Tibial nerve (tissue), 4 donors: ENCODE data around the gene NPY1R. TPM values are rescaled to one million over a fixed set of nuclear protein-coding genes. Genes with fewer than 3 reads are reported as not detected.

Source experiments
- DNase-seq, 2 donors: peaks; one replicate each; pipeline ENCODE4 v3.0.0-alpha.2; 2019; ENCODE audit warnings: low spot score in 2 of 2
- H3K27ac ChIP-seq, 4 donors: fragments of 200-600 bp; sonication (generic) in 3 of 4; one replicate each; pipeline ENCODE4 v1.5.1; 2017 to 2019; ENCODE audit warnings: mild to moderate bottlenecking in 1 of 4
- H3K27me3 ChIP-seq, 2 donors: fragments of 200-600 bp; sonication (generic) in 1 of 2; one replicate each; pipeline versions ENCODE4 v1.5.1 to v1.6.0; 2017 to 2019
- H3K36me3 ChIP-seq, 3 donors: fragments of 200-600 bp; sonication (generic); one replicate each; pipeline ENCODE4 v1.5.1; 2018 to 2019
- H3K4me1 ChIP-seq, 4 donors: fragments of 200-600 bp; sonication (generic) in 3 of 4; one replicate each; pipeline ENCODE4 v1.5.1; 2017 to 2019
- H3K4me3 ChIP-seq, 4 donors: fragments of 200-600 bp; sonication (generic) in 3 of 4; one replicate each; pipeline ENCODE4 v1.5.1; 2017 to 2019; ENCODE audit warnings: mild to moderate bottlenecking in 1 of 4, moderate library complexity in 1 of 4
- H3K9me3 ChIP-seq, 4 donors: fragments of 200-600 bp; sonication (generic) in 3 of 4; one replicate each; pipeline ENCODE4 v1.5.1; 2017 to 2019
- CTCF ChIP-seq, 5 experiments: fragments of 200-600 bp in 3 of 5; fragments of 450-650 bp in 2 of 5; sonication (generic) in 3 of 5; IDR thresholded peaks; one replicate each; pipeline ENCODE4 v1.5.1; 2016 to 2019; ENCODE audit warnings: antibody characterized with exemption in 5 of 5, mild to moderate bottlenecking in 3 of 5, moderate library complexity in 2 of 5
- EP300 ChIP-seq, 2 donors: sonication (generic); formaldehyde crosslinking; IDR thresholded peaks; one replicate each; pipeline ENCODE4 v1.6.1; 2017; ENCODE audit warnings: antibody characterized with exemption in 2 of 2, mild to moderate bottlenecking in 1 of 2
- POLR2A ChIP-seq, 2 donors: fragments of 450-650 bp; IDR thresholded peaks; one replicate each; pipeline ENCODE4 v1.6.1; 2017; ENCODE audit warnings: antibody characterized with exemption in 2 of 2, mild to moderate bottlenecking in 2 of 2, moderate library complexity in 2 of 2
- WGBS, 2 donors: methylation state at CpG; one replicate each; pipeline ENCODE4 v1.1.5; 2018; 5-methylcytosine and 5-hydroxymethylcytosine counted together
- total RNA-seq, 4 donors: library from RNA; depleted of rRNA; stranded (reverse); fragments of >200 nt; gene quantifications; one replicate each; pipeline ENCODE4 v1.1.0, GENCODE V29; 2016

The NPY1R gene
- total RNA-seq: 1 to 10 TPM; 3.6 to 9.4 (median 6.6) TPM

GRCh38 chr4:163332526-163333406 is at the start of gene NPY1R:
Gene NPY1R, minus strand, starts transcription at chr4:163332596. Its CDS starts 6,042 bp downstream, at chr4:163326554.
- Histone ChIP-seq H3K36me3 (no peaks in the 10 kb centered on the region), H3K4me1 (peaks cover 0 to 28% (median 0%) of the 10 kb centered on the region in 4 donors), H3K9me3 (no peaks in the 10 kb centered on the region), H3K27me3 (peaks cover 0 to 4% of the 10 kb centered on the region in 2 donors), H3K27ac (peak within 1 kb of the TSS in 2 of 4 donors; percentile 40 to 47), H3K4me3 (peak within 1 kb of the TSS; percentile 46 to 76 (median 57))
- DNase-seq: peak; percentile 38 to 73
- TF ChIP-seq CTCF (IDR thresholded peaks at IDR 0.05) (peak; percentile 38 to 70 (median 60)), POLR2A (IDR thresholded peaks at IDR 0.05) (no peak)
- 7% methylated on average over 36 of the region's 36 CpGs for WGBS, 2 donors

- Histone ChIP-seq H3K27ac (no peak overlapping the region), H3K4me1 (no peaks in the 10 kb centered on the region), H3K36me3 (no peaks in the 10 kb centered on the region), H3K27me3 (no peaks in the 10 kb centered on the region), H3K4me3 (no peak overlapping the region), H3K9me3 (no peaks in the 10 kb centered on the region)
- TF ChIP-seq POLR2A (IDR thresholded peaks at IDR 0.05): no peak
- no peak for TF ChIP-seq EP300 (IDR thresholded peaks at IDR 0.05)
- no peak for TF ChIP-seq CTCF (IDR thresholded peaks at IDR 0.05)
- 66 to 70% methylated on average over 5 of the region's 5 CpGs for WGBS, 2 donors
- no peak for DNase-seq
These were observed 48.3 kb upstream of the NPY1R start for GRCh38 chr4:163380703-163381102.

- no peak for TF ChIP-seq POLR2A (IDR thresholded peaks at IDR 0.05)
- no peak for TF ChIP-seq EP300 (IDR thresholded peaks at IDR 0.05)
- no peak for TF ChIP-seq CTCF (IDR thresholded peaks at IDR 0.05)
These were observed 46.3 kb upstream of the NPY1R start for GRCh38 chr4:163378661-163379060.

GRCh38 chr4:163372029-163372428 is 39.6 kb upstream of the NPY1R start:
- no peak for DNase-seq
- Histone ChIP-seq H3K9me3 (no peaks in the 10 kb centered on the region), H3K4me3 (no peak overlapping the region), H3K27me3 (no peaks in the 10 kb centered on the region), H3K4me1 (no peaks in the 10 kb centered on the region), H3K36me3 (no peaks in the 10 kb centered on the region), H3K27ac (no peak overlapping the region)
- WGBS, 2 donors: 89 to 92% methylated on average over 5 of the region's 5 CpGs
- TF ChIP-seq CTCF (IDR thresholded peaks at IDR 0.05) (no peak), EP300 (IDR thresholded peaks at IDR 0.05) (no peak), POLR2A (IDR thresholded peaks at IDR 0.05) (no peak)

More at GRCh38 chr4:163378661-163379060, 46.3 kb upstream of the NPY1R start:
- Histone ChIP-seq H3K27ac (no peak overlapping the region), H3K9me3 (no peaks in the 10 kb centered on the region), H3K36me3 (no peaks in the 10 kb centered on the region), H3K4me3 (no peak overlapping the region), H3K4me1 (no peaks in the 10 kb centered on the region), H3K27me3 (no peaks in the 10 kb centered on the region)
- DNase-seq: no peak

GRCh38 chr4:163367651-163368050 is 35.3 kb upstream of the NPY1R start:
- WGBS, 2 donors: 32 to 45% methylated on average over 3 of the region's 3 CpGs
- Histone ChIP-seq H3K27ac (peak overlapping the region in 1 of 4 donors; percentile 62), H3K9me3 (no peaks in the 10 kb centered on the region), H3K4me1 (no peaks in the 10 kb centered on the region), H3K27me3 (no peaks in the 10 kb centered on the region), H3K4me3 (no peak overlapping the region), H3K36me3 (no peaks in the 10 kb centered on the region)
- no peak for DNase-seq
- TF ChIP-seq CTCF (IDR thresholded peaks at IDR 0.05): no peak
- TF ChIP-seq POLR2A (IDR thresholded peaks at IDR 0.05): no peak
- no peak for TF ChIP-seq EP300 (IDR thresholded peaks at IDR 0.05)
